Nephron progenitor cell (in vitro differentiated cells): ENCODE results near the gene SRP68.
"Not testable (repeated sequence)": the region's sequence is repeated elsewhere in the genome, so short reads cannot be mapped to it uniquely, and the experiment has no call there.

ENCODE experiments used
- DNase-seq: peaks from one replicate; pipeline ENCODE4 v3.0.0; 2021
- H3K27ac Mint-ChIP-seq: 2 replicates; pipeline ENCODE4 v1.8.0; 2021; ENCODE audit warnings: mild to moderate bottlenecking, moderate library complexity, mixed read lengths
- H3K27me3 Mint-ChIP-seq: 2 replicates; pipeline ENCODE4 v1.8.0; 2021; ENCODE audit warnings: mild to moderate bottlenecking, low read depth, mixed read lengths; ENCODE audit not compliant: poor library complexity
- H3K36me3 Mint-ChIP-seq: 2 replicates; pipeline ENCODE4 v1.8.0; 2021; ENCODE audit warnings: low read depth, mixed read lengths
- H3K4me1 Mint-ChIP-seq: 2 replicates; pipeline ENCODE4 v1.8.0; 2021; ENCODE audit warnings: mixed read lengths
- H3K4me3 Mint-ChIP-seq: 2 replicates; pipeline ENCODE4 v1.8.0; 2021; ENCODE audit warnings: mild to moderate bottlenecking, moderate library complexity, mixed read lengths
- H3K9me3 Mint-ChIP-seq: 2 replicates; pipeline ENCODE4 v1.8.0; 2021; ENCODE audit warnings: mild to moderate bottlenecking, moderate library complexity, mixed read lengths
- CTCF ChIP-seq: fragments of 200-600 bp; sonication (generic); IDR thresholded peaks from 2 replicates; pipeline ENCODE4 v1.5.0; 2021; ENCODE audit warnings: antibody characterized with exemption

The SRP68 gene

GRCh38 chr17:76075364-76076145 is 3.2 kb upstream of the SRP68 start:
- Mint-ChIP-seq H3K27me3 (peaks cover 75% of the 10 kb centered on the region), H3K9me3 (no peaks in the 10 kb centered on the region), H3K4me1 (peaks cover 66% of the 10 kb centered on the region), H3K27ac (no peak overlapping the region), H3K36me3 (no peaks in the 10 kb centered on the region), H3K4me3 (peak overlapping the region; percentile 79)
- TF ChIP-seq CTCF, result peak; percentile 19
- peak; percentile 54 for DNase-seq

- H3K4me3 Mint-ChIP-seq, result peak within 1 kb of the TSS; percentile 79
- H3K27me3 Mint-ChIP-seq, result peaks cover 71% of the 10 kb centered on the region
- H3K27ac Mint-ChIP-seq, result no peak within 1 kb of the TSS
- peaks cover 64% of the 10 kb centered on the region for H3K4me1 Mint-ChIP-seq
- TF ChIP-seq CTCF, result no peak
- DNase-seq, result peak; percentile 55
- no peaks in the 10 kb centered on the region for H3K36me3 Mint-ChIP-seq
- H3K9me3 Mint-ChIP-seq, result no peaks in the 10 kb centered on the region
Observed at GRCh38 chr17:76074390-76075363, 2.4 kb upstream of the SRP68 start, which contains the start of gene GALR2. TSS of gene GALR2 (plus strand) at chr17:76074781. CDS start at chr17:76074884, 103 bp downstream.

GRCh38 chr17:76071531-76072147 is 678 bp downstream of the SRP68 start:
- no peaks in the 10 kb centered on the region for H3K9me3 Mint-ChIP-seq
- no peak for DNase-seq
- peak overlapping the region; percentile 95 for H3K4me3 Mint-ChIP-seq
- H3K27me3 Mint-ChIP-seq, result peaks cover 40% of the 10 kb centered on the region
- peaks cover 15% of the 10 kb centered on the region for H3K36me3 Mint-ChIP-seq
- no peak for TF ChIP-seq CTCF
- peaks cover 42% of the 10 kb centered on the region for H3K4me1 Mint-ChIP-seq
- H3K27ac Mint-ChIP-seq, result peak overlapping the region; percentile 90

- no peak overlapping the region for H3K4me3 Mint-ChIP-seq
- H3K4me1 Mint-ChIP-seq, result peaks cover 7% of the 10 kb centered on the region
- no peaks in the 10 kb centered on the region for H3K27me3 Mint-ChIP-seq
- H3K9me3 Mint-ChIP-seq, result no peaks in the 10 kb centered on the region
- H3K27ac Mint-ChIP-seq, result no peak overlapping the region
- TF ChIP-seq CTCF, result no peak
- DNase-seq, result no peak
- H3K36me3 Mint-ChIP-seq, result peaks cover 61% of the 10 kb centered on the region
Observed at GRCh38 chr17:76065775-76066174, 6.5 kb downstream of the SRP68 start.

- Mint-ChIP-seq H3K27me3 (no peaks in the 10 kb centered on the region), H3K36me3 (peaks cover 74% of the 10 kb centered on the region), H3K4me1 (no peaks in the 10 kb centered on the region), H3K27ac (no peak overlapping the region), H3K9me3 (no peaks in the 10 kb centered on the region), H3K4me3 (no peak overlapping the region)
- no peak for TF ChIP-seq CTCF
- no peak for DNase-seq
Observed at GRCh38 chr17:76063875-76064546, 8.3 kb downstream of the SRP68 start.

- H3K9me3 Mint-ChIP-seq, H3K27ac Mint-ChIP-seq, H3K27me3 Mint-ChIP-seq, H3K4me1 Mint-ChIP-seq, DNase-seq, H3K4me3 Mint-ChIP-seq: not testable (repeated sequence)
- peaks cover 69% of the 10 kb centered on the region for H3K36me3 Mint-ChIP-seq
Observed at GRCh38 chr17:76058264-76058663, 14.1 kb downstream of the SRP68 start.
